ENCODE results near the gene TLE4.
"Not testable (repeated sequence)": the region's sequence is repeated elsewhere in the genome, so short reads cannot be mapped to it uniquely, and the experiment has no call there.

The TLE4 gene

DNA sequence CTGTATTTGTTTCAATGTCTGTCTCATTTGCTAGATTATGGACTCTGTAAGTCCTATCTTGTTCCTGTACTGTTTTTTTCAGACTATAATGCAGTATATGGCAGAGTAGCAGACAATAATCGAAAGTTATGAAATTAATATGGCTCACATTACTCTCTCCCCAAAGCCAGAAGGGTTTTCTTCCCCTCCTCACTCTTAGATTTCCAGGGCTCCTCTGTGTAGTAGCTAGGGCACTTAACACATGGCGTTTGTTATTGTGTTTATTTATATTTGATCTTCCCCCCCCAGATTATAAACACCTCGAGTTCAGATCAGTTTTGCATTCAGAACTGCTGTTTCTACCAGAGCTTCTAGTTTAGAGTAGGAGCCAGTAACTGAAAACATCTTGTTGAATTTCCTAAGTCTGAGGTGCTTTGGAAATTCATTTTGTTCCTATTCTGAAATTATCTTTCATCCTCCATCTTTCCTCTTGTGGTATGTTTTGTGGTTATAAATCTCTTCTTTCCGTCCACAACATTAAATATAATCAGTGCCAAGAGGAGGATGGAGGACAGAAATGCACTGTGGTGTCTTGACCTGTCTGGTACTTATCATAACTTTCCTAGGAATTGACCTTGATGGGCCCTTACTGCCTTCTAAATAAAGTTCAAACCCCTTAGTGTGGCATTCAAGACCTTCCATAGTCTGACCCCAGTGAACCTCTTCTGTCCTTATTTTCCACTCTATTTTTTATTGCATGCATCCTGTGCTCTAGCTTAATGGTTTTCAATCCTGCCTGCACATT, 27.0 kb downstream of the TLE4 start:
- no peak for DNase-seq (ENCODE audit: low read depth in 1 of 2, low spot score in 1 of 2)

DNA sequence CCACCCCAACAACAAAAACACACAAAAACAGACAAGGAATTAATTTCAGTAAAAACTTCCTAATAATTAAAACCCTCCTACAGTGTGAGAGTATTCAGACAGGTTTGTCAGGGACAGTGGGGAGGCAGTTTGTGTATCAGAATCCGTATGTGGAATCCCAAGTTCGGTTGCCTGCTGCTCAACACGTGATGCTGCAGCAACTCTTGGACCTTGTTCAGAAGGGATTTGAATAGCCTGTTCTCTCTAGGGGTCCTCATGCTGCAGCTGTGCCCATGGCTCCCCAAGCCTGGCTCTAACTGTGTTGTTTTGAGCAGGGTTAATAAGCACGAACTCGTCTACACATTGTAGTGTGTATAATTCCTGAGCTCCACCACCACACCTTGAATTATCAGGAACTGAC, 28.7 kb downstream of the TLE4 start:
- DNase-seq (ENCODE audit: low read depth in 1 of 2, low spot score in 1 of 2): no peak

DNA sequence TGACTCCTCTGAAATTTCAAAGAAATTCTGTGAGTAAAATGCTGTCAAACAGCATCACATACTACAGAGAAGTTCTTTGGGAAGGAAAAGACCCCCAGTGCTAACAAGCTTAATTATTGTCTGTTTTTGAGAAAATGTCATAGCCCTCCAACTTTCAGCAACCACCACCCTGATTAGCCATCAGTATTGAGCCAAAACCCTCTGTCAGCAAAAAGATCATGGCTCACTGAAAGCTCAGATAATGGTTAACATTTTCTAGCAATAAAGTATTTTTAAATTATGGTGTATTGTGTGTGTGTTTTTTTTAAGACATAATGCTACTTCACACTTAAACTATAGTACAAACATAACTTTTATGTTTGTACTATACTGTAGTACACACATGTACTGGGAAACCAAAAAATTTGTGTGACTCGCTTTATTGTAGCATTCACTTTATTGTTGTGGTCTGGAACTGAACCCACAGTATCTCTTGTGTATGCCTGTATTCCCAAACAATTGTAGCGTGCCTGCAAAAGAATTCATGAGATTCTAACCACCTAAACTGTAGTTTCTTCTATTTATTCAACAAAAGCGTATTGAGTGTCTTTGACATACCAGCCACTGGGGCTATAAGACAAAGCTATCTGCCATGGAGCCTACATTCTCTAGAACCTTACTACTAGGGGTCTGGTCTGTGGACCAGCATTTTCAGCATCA, 31.6 kb downstream of the TLE4 start:
- no peak for DNase-seq (ENCODE audit: low read depth in 1 of 2, low spot score in 1 of 2)

DNA sequence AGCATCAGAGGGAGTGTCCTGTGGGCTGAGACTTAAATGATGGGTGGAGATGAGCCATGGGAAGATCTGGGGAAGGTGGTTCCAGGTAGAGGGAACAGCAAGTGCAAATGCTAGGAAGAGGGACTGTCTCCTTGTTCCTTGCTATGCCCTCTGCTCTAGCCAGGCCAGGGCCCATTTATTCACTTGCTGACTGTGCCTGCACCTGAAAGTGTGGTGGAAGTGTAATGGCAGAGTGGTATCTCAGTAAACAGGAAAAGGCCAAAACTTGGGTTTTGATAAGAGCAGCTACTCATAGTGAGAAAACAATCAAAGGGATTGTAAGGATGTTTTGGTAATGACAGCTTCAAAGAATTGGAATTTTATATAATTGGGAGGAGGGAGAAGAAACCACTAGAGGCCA, 32.4 kb downstream of the TLE4 start:
- DNase-seq (ENCODE audit: low read depth in 1 of 2, low spot score in 1 of 2): no peak

DNA sequence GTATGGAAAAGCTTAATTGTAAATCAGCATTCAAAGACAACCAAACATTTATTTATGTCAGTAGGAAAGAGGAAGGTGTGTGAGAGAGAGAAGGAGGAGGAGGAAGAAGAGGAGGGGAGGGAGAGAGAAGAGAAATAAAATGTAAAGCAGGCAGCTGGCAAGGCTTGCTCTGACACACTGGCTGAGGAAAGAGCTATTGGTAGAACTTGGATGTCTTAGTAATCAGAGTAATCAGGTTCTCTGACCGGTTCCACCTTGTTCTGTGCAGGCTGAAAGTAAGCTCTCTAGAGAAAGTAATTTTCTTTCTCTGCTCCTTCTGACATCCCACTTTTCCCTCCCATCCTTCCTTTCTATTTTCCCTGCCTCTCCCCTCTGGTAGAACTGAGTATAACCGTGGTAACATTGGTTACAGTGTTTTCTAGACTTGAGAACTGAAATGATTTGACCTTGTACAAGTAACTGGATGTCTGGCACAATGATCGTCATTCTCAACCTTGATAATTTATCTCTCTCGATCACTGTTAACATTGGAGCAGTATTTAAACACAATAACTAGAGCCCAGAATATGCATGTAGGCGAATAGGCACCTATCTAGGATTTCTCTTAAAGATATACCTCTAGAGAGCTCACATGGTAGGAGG, 33.3 kb downstream of the TLE4 start:
- DNase-seq (ENCODE audit: low read depth in 1 of 2, low spot score in 1 of 2): no peak

DNA sequence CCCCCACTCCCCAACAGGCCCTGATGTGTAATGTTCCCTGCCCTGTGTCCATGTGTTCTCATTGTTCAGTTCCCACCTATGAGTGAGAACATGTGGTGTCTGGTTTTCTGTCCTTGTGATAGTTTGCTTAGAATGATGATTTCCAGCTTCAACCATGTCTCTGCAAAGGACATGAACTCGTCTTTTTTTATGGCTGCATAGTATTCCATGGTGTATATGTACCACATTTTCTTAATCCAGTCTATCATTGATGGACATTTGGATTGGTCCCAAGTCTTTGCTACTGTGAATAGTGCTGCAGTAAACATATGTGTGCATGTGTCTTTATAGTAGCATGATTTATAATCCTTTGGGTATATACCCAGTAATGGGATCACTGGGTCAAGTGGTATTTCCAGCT, 34.8 kb downstream of the TLE4 start:
- not testable (repeated sequence) for DNase-seq (ENCODE audit: low read depth in 1 of 2, low spot score in 1 of 2)

DNA sequence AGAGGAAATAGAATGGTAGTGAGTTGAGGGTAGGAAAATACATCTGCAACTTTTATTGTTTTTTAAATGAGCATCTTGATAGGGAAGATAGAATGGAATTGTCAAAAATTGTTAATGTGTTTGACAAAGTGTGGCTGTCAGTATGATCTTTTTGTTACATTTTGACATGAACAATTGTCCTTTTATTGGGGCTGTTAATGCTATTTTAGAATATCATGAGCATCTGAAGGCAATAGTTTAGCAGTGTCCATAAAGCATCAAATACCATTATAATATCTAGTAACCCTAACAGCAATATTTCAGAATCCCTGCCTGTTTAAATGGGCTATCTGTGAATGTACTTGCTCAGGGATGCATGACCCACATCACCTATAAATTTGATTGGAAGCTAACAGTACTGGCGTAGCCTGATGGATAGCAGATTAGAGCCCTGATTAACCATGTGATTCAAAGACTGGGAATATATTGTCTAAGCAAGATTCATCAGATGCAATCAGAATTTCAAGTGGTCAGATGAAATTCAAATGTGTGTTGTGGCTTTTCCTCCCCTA, 37.8 kb downstream of the TLE4 start:
- no peak for DNase-seq (ENCODE audit: low read depth in 1 of 2, low spot score in 1 of 2)

DNA sequence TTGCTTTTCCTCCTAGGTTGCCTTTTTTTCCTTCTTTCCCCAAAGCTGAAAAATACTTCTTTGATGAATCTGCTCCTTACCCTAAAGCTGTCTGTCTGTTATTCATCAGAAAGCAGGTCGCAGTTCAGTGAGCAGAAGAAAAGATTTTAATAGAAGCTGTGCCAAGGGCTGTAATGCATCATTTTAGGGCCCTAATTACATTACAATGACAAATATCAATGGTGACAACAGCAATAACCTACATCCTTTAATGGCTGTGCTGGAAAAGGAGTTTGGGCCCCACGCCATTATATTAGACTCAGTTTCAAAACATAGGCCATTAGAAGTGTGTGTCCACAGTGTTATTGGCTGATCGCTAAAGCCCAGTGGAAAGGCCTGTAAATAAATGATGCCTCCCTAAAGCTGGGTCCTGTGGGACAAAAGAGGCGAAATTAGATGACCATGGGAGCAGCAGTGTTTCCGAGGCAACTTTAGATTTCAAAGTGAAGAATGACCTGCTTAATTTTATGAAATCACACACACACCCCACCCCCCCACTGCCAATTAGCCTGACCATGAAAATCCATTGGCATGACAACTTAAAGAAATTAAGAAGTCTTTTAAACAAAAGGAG, 38.4 kb downstream of the TLE4 start:
- DNase-seq (ENCODE audit: low read depth in 1 of 2, low spot score in 1 of 2): no peak

DNA sequence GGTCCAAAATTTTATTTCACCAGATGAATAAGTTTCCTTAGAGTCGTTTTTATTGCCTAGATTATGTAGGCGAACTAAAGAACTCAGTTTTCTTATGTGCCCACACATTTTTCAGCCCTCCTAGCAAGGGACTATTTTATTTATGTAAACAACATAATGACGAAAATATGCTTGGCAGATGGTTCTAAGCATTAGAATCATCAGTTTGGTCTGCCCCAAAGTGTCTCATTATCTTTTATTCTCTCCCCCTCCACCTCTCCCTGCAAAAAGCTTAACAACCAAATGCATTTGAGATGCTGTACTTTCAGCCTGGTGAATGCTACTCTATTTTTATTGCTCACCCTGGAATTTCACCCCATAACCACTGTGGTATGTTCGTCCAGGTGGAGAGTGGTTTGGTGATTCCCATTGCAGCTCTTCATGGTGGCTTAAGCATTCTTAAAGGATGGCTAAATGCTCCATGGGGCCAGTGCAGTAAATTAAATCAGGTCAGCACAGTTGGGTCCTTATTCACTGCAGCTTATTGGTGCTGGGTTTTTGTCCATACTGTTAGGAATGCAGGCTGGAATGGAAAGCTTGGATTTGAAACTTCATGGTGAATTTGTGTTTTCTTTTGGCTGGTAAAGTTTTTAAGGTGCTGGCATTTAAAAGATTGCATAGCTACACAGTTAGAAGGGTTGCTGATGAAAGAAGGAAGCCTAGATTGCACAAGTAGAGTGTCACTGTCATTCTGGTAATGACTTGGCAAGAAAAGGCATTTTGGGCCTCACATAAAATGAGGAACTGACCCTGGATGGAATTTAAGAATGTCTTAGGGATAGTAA, 39.2 kb downstream of the TLE4 start:
- DNase-seq (ENCODE audit: low read depth in 1 of 2, low spot score in 1 of 2): no peak

DNA sequence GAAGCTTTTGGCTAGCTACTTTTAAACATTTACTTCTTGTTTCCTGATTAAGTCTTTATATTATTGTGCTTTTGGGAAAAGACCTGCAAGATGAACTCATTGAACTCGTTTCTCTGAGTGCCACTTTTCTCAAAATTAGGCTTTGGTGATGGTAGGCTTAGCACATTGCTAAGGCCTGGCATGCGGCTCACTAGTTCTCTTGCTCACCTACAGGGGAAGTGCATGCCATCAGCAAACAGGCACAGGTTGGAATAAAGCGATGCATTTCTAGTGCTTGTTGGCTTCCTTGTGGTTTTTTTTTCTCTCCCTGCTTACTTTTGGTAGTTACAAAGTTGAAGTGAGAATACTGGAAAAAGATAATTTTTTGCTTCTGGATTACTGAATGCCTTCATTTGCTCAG, 41.4 kb downstream of the TLE4 start:
- DNase-seq (ENCODE audit: low read depth in 1 of 2, low spot score in 1 of 2): no peak

DNA sequence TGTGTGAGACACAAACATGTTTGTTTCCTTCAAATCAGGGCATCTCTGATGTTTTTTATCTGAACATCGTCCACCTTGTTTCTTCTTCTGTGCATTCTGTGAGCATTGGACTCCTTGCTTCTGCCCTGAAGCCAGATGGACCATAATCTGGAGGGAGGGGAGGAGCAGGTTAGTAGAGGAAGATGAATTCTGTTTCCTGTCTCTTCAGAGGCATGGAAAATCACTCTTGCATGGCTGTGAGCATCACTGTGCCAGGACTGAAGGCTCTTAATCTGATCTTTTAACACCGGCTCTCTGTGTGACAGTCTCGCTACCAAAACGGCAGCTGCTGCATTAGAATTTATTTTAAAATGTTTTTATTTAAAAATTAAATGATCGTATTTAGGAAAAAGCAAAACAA, 43.3 kb downstream of the TLE4 start:
- no peak for DNase-seq (ENCODE audit: low read depth in 1 of 2, low spot score in 1 of 2)

DNA sequence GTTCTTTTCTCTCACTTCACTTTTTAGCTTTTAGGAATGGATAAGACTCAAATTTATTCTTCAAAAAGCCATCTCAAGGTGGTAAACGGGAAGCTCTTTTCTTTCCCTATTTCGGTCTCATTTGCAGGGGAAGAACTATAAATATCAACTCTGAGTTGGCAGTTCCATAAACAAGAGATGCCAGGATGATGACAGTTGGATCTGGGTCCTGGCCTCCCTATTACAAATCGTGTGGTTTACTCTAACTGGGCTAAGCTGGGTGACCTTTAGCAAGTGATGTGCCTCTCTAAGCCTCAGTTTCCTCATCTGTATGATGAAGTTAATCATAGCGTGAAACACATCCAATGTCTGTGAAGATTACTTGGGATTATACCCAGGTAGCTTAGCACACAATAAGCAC, 44.2 kb downstream of the TLE4 start:
- no peak for DNase-seq (ENCODE audit: low read depth in 1 of 2, low spot score in 1 of 2)

DNA sequence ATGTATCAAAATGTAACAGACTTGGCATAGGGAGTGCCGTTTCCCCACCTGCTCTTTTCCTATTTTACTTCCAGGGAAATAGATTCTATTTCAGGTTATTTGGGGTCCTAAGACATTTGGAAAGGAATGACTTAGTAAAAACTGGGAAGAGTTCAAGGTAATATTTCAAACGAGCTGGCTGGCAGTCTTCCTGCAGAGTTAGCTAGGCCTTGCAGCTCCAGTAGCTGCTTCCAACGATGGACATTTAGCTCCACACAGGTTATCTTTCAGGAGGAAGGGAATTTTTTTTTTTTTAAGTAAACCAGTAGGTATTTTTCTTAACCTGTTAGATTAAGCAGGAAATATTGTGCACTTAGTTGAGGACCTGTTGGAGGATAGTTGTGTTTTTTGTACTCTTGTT, 45.2 kb downstream of the TLE4 start:
- no peak for DNase-seq (ENCODE audit: low read depth in 1 of 2, low spot score in 1 of 2)

DNA sequence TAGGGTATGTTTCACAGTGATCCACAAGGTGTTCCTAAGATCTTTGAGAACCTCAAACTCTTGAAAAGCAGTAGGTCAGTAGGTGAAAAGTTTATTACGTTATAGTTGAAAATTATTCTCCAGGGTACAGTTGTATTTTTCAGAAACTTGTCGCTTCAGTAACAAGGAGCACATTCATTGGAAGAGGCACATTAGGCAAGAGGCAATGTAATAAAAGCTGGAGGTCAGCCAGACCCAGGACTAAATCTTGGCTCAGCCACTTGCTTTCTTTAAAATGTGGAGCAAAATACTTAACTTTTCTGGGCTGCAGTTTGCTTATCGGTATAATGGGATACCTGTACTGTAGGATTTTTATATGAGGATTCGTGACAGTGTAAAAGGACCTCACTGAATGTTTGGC, 45.6 kb downstream of the TLE4 start:
- no peak for DNase-seq (ENCODE audit: low read depth in 1 of 2, low spot score in 1 of 2)

DNA sequence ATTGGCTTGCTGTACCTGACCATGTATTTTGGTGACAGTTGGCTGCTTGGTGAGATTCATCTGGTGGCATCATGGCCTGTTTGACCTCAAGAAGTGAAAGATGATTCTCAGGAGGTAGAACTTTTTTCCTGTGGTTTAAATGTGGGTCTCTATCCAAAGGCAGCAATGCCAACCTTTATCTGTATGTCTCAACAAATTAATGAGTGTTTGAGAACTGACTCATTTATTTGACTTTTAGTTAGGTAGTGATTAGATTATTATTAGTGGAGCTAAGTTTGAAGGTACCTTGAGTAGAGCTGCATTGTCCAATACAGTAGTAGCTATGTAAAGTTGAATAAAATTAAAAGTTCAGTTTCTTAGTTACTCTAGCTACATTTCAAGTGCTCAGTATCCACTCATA, 48.2 kb downstream of the TLE4 start:
- DNase-seq (ENCODE audit: low read depth in 1 of 2, low spot score in 1 of 2): no peak

DNA sequence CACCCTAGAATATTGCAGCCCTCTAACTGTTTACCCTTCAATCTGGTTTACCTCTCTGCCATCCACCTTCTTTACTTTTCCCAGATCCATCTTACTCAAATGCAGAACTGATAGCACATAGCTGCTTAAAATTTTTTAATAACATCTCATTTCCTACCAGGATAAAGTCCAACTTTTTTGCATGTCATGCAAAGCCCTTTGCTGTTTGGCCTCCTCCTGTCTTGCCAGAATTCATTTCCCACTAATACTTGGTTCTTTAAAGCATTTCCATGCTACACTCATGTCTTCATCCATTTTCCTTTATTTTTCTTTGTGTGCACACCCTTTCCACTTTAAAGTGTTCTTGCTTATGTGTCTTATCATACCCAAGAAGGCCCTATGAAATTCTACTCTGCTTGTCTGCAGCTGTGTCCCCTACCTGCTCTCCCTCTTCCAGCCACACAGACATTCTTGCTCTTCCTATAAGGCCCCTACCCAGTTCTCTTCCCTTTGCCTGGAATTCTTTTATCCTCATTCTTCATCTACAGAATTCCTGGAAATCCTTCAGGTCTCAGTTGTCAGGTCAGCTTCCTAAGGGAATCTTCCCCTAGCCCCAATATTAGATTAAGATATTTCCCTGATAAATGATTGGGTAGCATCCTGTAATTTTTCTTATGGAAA, 50.3 kb downstream of the TLE4 start:
- DNase-seq (ENCODE audit: low read depth in 1 of 2, low spot score in 1 of 2): no peak

DNA sequence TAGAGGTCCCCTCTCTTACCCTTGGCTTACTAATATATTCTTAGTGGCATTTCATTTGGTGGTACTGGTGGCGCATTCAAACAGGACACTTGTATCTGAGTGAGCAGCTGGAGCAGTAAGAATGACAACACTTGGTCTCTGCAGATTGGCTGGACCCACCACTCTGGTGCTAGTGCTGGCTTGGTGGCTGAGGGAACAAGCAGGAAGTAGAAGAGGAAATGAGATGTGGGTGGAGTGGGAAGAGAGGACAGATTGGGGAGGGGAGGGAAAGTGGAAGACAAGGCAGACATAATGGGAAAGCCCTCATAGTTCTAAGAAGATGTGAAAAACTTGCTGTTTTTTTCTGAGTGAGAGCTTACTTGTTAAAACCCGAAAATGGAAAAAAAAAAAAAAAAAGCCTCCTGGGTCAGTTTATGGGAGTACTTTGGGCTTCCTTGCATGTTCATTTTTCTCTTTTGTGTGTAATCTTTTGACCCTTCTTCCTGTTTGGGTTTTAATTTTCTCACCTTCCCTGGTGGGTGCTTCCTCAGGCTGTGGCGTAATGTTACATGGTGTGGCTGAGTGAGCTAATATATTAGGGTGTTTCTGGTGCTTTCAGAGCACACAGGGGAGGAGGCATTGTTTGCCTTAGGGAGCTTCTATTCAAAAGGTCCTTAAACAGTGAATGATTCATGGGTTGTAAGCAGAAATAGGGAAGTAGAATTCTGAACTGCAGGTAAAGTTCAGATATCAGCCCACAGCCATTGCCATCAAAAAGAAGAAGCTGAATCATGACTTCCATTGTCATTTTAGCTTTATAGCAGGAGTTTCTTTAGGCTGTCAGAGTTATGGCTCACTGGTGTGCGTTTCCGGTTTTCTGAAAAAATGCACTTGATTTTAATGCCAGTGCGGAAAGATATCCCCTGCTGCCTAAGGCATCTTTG, 52.3 kb downstream of the TLE4 start:
- peak in 1 of 2 donors; percentile 1 for DNase-seq (ENCODE audit: low read depth in 1 of 2, low spot score in 1 of 2)

DNA sequence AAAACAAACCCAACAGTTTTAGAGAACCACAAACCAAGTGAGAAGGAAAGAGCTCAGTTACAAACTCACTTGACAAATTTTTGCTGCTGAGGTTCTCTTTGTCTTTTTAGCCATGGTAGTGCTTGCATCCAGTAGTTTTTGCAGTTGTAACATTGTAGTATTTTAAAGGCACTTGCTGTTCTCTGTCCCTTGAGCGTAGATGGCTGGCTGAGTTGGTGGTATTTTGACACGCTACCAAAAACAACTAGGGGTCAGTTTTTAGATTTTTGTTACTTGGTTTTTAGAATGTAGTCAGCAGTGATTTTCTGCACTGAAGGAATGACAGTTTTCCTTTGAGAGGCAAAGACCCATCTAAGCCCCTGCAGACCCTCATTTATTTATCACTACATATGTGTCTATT, 58.0 kb downstream of the TLE4 start:
- no peak for DNase-seq (ENCODE audit: low read depth in 1 of 2, low spot score in 1 of 2)
